BE2C (cell line): ENCODE results near the gene GPR152.
"Not testable (repeated sequence)": the region's sequence is repeated elsewhere in the genome, so short reads cannot be mapped to it uniquely, and the experiment has no call there.

Experiments used
- DNase-seq: peaks from one replicate; pipeline ENCODE4 v3.0.0-alpha.2; 2020
- H3K27me3 ChIP-seq: fragments of 250-450 bp; sonication (Bioruptor Pico); 2 replicates; pipeline ENCODE4 v1.5.1; 2020; ENCODE audit warnings: mild to moderate bottlenecking
- H3K36me3 ChIP-seq: fragments of 250-450 bp; sonication (Bioruptor Pico); 2 replicates; pipeline ENCODE4 v1.5.1; 2020; ENCODE audit warnings: mild to moderate bottlenecking
- H3K4me1 ChIP-seq: fragments of 250-450 bp; sonication (Bioruptor Pico); 2 replicates; pipeline ENCODE4 v1.5.1; 2020
- H3K4me3 ChIP-seq: 2 replicates; pipeline ENCODE4 v1.5.1; 2011; ENCODE audit warnings: low read depth, low read length
- H3K9me3 ChIP-seq: fragments of 250-450 bp; sonication (Bioruptor Pico); 2 replicates; pipeline ENCODE4 v1.5.1; 2020
- TF ChIP-seq, protein P1 (sequence below): IDR thresholded peaks from 2 replicates; pipeline ENCODE4 v1.5.1; 2012; ENCODE audit warnings: mild to moderate bottlenecking, low read depth, low read length

GPR152 gene

DNA sequence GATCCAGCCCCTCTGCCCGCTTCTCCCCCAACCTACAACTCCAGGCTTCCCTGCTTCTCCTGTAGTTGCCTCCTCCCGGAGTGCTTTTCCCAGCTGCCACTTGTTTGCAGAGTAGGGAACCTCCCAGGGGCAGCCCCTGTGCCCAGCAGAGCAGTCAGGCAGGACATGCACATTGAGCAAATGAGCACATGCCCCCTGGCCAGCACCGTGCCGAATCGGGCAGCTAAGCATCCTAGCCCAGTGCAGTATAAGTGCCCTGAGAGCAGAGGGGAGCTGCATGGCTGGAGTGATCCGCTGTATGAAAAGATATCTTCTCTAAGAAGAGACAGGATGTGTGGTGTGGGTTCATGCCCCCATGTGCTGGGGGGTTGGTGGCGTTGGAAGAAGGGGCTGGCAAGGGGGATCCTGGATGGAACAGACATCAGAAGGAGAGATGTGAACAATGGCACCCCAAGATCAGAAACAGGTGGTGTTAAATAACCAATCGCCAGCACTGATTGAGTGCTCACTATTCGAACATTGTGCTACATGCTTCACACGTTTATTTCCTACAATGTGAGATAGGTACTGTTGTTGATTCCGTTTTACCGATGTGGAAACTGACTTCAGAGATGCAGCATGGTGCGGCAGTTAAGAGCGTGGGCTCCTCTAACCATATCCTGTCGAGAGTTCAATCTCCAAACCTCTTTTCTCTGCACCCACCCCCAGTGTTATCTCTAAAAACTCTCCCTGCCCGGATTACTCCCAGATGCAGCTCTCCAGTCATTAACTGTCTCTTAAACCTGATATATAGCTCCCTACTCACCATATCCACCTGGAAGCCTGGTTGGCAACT is 31.5 kb upstream of the GPR152 start:
- H3K9me3 ChIP-seq = 0 out of 2 replicates have a peak, but pooled peaks cover 8% of the 10 kb centered on the region
- H3K27me3 ChIP-seq = no peaks in the 10 kb centered on the region
- peaks cover 3% of the 10 kb centered on the region for H3K36me3 ChIP-seq
- TF ChIP-seq, protein P1, sequence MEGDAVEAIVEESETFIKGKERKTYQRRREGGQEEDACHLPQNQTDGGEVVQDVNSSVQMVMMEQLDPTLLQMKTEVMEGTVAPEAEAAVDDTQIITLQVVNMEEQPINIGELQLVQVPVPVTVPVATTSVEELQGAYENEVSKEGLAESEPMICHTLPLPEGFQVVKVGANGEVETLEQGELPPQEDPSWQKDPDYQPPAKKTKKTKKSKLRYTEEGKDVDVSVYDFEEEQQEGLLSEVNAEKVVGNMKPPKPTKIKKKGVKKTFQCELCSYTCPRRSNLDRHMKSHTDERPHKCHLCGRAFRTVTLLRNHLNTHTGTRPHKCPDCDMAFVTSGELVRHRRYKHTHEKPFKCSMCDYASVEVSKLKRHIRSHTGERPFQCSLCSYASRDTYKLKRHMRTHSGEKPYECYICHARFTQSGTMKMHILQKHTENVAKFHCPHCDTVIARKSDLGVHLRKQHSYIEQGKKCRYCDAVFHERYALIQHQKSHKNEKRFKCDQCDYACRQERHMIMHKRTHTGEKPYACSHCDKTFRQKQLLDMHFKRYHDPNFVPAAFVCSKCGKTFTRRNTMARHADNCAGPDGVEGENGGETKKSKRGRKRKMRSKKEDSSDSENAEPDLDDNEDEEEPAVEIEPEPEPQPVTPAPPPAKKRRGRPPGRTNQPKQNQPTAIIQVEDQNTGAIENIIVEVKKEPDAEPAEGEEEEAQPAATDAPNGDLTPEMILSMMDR = no peak
- no peak for DNase-seq
- no peak overlapping the region for H3K4me3 ChIP-seq
- no peaks in the 10 kb centered on the region for H3K4me1 ChIP-seq

DNA sequence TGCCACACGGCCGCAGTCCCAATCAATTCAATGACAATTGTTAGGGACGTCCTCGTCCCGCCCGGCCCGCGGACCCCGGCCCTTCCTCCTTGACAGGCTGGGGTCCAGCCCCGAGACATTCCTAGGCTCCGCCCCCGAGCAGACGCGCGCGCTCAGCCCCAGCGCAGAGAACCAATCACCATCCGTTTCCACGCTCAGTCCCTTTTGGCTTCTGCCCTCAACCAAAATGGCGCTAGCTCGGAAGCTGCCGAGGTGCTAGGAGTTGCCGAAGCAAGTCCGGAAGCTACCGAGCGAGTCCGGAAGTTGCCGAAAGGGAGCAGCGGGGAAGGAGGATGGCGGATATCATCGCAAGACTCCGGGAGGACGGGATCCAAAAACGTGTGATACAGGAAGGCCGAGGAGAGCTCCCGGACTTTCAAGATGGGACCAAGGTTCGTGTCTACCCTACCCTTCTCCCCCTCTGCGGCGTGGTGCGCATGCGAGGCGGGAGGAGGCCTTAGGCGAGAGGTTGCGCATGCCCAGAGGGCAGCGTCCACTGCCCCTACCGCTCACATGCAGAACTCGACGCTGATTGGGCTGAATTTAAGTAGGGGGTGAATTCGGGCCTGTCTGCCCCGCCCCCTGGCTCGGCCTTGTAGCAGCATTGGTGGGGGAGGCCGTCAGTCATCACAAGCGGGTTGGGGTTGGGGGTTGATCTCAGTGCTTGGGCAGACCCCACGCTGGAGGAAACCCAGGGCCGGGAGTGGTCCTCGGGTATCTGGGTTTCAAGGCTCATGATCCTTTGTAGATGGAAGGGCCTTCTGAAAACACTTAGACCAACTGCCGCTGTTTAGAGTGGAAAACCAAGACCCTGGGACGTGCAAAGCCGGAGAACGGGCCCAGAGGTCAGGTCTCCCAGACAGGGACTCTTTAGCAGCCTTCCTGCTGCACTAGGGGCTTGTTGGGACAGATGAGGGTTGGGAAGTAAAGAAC is 30.6 kb upstream of the GPR152 start, which contains the start of gene AIP:
AIP (plus strand) TSS at position 200 of the 972 bp plus-strand sequence; CDS start at position 333, 133 bp downstream.
- Histone ChIP-seq H3K4me3 (peak within 1 kb of the TSS; percentile 73), H3K36me3 (peaks cover 3% of the 10 kb centered on the region), H3K9me3 (0 out of 2 replicates have a peak, but pooled peaks cover 8% of the 10 kb centered on the region), H3K27me3 (no peaks in the 10 kb centered on the region), H3K4me1 (no peaks in the 10 kb centered on the region)
- peak; percentile 99 for DNase-seq
- TF ChIP-seq, protein P1 = no peak

GRCh38 chr11:67482275-67482826 is 29.8 kb upstream of the GPR152 start:
- Histone ChIP-seq H3K36me3 (no peaks in the 10 kb centered on the region; the same call in 1 of the 2 replicates), H3K9me3 (0 out of 2 replicates have a peak, but pooled peaks cover 8% of the 10 kb centered on the region), H3K27me3 (no peaks in the 10 kb centered on the region), H3K4me3 (peak overlapping the region; percentile 73), H3K4me1 (no peaks in the 10 kb centered on the region)
- TF ChIP-seq, protein P1 = no peak
- no peak for DNase-seq

DNA sequence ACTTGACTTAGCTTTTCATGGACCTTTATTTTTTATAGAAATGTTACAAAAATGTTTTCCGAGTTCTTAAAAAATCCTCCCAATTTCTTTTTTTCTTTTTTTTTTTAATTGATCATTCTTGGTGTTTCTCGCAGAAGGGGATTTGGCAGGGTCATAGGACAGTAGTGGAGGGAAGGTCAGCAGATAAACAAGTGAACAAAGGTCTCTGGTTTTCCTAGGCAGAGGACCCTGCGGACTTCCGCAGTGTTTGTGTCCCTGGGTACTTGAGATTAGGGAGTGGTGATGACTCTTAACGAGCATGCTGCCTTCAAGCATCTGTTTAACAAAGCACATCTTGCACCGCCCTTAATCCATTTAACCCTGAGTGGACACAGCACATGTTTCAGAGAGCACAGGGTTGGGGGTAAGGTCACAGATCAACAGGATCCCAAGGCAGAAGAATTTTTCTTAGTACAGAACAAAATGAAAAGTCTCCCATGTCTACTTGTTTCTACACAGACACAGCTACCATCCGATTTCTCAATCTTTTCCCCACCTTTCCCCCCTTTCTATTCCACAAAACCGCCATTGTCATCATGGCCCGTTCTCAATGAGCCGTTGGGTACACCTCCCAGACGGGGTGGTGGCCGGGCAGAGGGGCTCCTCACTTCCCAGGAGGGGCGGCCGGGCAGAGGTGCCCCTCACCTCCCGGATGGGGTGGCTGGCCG is 25.0 kb upstream of the GPR152 start:
- H3K9me3 ChIP-seq, H3K27me3 ChIP-seq, DNase-seq, H3K4me1 ChIP-seq, H3K4me3 ChIP-seq, H3K36me3 ChIP-seq: not testable (repeated sequence)

GRCh38 chr11:67476692-67477091 is 24.2 kb upstream of the GPR152 start:
- H3K36me3 ChIP-seq, H3K4me1 ChIP-seq, H3K4me3 ChIP-seq, DNase-seq, H3K27me3 ChIP-seq, H3K9me3 ChIP-seq: not testable (repeated sequence)

- no peak for DNase-seq
- H3K4me1 ChIP-seq = no peaks in the 10 kb centered on the region
These were observed 20.4 kb upstream of the GPR152 start for GRCh38 chr11:67472882-67473281.

More at GRCh38 chr11:67472882-67473281, 20.4 kb upstream of the GPR152 start:
- Histone ChIP-seq H3K36me3 (no peaks in the 10 kb centered on the region), H3K9me3 (no peaks in the 10 kb centered on the region), H3K4me3 (no peak overlapping the region), H3K27me3 (no peaks in the 10 kb centered on the region)
- TF ChIP-seq, protein P1 = no peak
